Ascending aorta (tissue), 2 donors: ENCODE measurements around the gene ADGRB2. TPM values are rescaled to one million over a fixed set of nuclear protein-coding genes. Genes with fewer than 3 reads are reported as not detected.
A peak's percentile ranks its signal among the peaks of the same experiment; 100 is the strongest.
"Not testable (repeated sequence)": the region's sequence is repeated elsewhere in the genome, so short reads cannot be mapped to it uniquely, and the experiment has no call there.

ENCODE experiments used
- DNase-seq, 2 donors: peaks; one replicate each; pipeline ENCODE4 v3.0.0-alpha.2; 2019; ENCODE audit warnings: low spot score in 2 of 2
- H3K27ac ChIP-seq, 2 donors: fragments of 200-600 bp; sonication (generic); one replicate each; pipeline ENCODE4 v1.5.1; 2016 to 2017; ENCODE audit warnings: mild to moderate bottlenecking in 1 of 2
- H3K27me3 ChIP-seq: fragments of 200-600 bp; sonication (generic); one replicate; pipeline ENCODE4 v1.5.1; 2017
- H3K36me3 ChIP-seq, 2 donors: fragments of 200-600 bp; sonication (generic); one replicate each; pipeline ENCODE4 v1.5.1; 2016
- H3K4me1 ChIP-seq, 2 donors: fragments of 200-600 bp; sonication (generic); one replicate each; pipeline ENCODE4 v1.5.1; 2016 to 2017; ENCODE audit warnings: mild to moderate bottlenecking in 1 of 2
- H3K4me3 ChIP-seq, 2 donors: fragments of 200-600 bp; sonication (generic); one replicate each; pipeline ENCODE4 v1.5.1; 2016 to 2017; ENCODE audit warnings: mild to moderate bottlenecking in 1 of 2
- H3K9me3 ChIP-seq, 2 donors: fragments of 200-600 bp; sonication (generic); one replicate each; pipeline ENCODE4 v1.5.1; 2016
- intact Hi-C: fragments of 100-400 bp; cut with DNase I; formaldehyde crosslinking; loops from one replicate; pipeline ENCODE4 v1.15.1; 2023
- total RNA-seq: library from RNA; depleted of rRNA; stranded (reverse); fragments of >200 nt; gene quantifications from one replicate; pipeline ENCODE4 v1.1.0, GENCODE V29; 2016
- TF ChIP-seq, protein P1 (sequence below), 3 experiments: fragments of 200-600 bp in 2 of 3; fragments of 450-650 bp in 1 of 3; sonication (generic) in 2 of 3; IDR thresholded peaks; one replicate each; pipeline ENCODE4 v1.5.1; 2016 to 2019; ENCODE audit warnings: antibody characterized with exemption in 3 of 3, mild to moderate bottlenecking in 1 of 3, moderate library complexity in 1 of 3

ADGRB2 gene
- total RNA-seq, 1 donor from 2014 or later: 1.9 TPM

DNA sequence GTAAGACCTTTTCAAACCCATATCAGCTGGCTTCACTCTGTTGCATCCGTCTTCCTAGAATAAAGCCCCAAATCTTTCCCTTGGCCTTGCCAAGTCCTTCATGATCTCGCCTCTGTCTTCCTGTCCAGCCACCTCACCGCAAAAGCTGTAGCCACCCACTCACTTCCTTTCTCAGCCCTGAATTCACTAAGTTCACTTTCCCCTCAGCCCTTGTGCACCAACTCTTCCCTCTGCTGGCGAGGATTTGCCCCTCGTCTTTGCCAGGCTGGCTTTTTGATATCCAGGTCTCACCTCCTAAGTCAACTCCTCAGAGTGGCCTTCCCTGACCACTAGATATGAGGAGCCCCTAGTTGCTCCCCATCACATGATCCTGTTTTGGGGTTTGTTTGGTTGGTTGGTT is 56.4 kb downstream of the ADGRB2 start:
- peaks cover 5 to 43% of the 10 kb centered on the region in 2 donors for H3K4me1 ChIP-seq

DNA sequence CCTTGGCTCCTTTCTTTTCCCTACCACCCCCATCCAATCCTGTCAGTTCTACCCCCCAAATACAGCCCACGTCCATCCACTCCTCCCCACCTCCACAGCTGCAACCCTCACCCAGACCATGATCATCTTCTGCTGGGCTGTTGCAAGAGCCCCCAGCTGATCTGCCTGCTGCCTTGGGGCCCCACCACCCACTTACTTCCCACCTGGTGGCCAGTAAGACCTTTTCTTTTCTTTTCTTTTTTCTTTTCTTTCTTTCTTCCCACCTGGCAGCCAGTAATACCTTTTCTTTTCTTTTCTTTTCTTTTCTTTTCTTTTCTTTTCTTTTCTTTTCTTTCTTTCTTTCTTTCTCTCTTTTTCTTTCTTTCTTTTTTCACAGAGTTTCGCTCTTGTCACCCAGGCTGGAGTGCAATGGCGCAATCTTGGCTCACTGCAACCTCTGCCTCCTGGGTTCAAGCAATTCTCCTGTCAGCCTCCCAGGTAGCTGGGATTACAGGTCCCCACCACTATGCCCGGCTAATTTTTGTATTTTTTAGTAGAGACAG is 57.0 kb downstream of the ADGRB2 start:
- H3K4me3 ChIP-seq, H3K36me3 ChIP-seq, H3K9me3 ChIP-seq, H3K27me3 ChIP-seq, intact Hi-C loops, DNase-seq: not testable (repeated sequence)
- H3K4me1 ChIP-seq: peaks cover 1 to 43% of the 10 kb centered on the region in 2 donors
- peak overlapping the region in 1 of 2 donors; percentile 25 for H3K27ac ChIP-seq

More for the DNA sequence above, 56.4 kb downstream of the ADGRB2 start:
- no peak for DNase-seq
- H3K9me3 ChIP-seq: no peaks in the 10 kb centered on the region
- H3K27ac ChIP-seq: peak overlapping the region in 1 of 2 donors; percentile 25
- TF ChIP-seq, protein P1, sequence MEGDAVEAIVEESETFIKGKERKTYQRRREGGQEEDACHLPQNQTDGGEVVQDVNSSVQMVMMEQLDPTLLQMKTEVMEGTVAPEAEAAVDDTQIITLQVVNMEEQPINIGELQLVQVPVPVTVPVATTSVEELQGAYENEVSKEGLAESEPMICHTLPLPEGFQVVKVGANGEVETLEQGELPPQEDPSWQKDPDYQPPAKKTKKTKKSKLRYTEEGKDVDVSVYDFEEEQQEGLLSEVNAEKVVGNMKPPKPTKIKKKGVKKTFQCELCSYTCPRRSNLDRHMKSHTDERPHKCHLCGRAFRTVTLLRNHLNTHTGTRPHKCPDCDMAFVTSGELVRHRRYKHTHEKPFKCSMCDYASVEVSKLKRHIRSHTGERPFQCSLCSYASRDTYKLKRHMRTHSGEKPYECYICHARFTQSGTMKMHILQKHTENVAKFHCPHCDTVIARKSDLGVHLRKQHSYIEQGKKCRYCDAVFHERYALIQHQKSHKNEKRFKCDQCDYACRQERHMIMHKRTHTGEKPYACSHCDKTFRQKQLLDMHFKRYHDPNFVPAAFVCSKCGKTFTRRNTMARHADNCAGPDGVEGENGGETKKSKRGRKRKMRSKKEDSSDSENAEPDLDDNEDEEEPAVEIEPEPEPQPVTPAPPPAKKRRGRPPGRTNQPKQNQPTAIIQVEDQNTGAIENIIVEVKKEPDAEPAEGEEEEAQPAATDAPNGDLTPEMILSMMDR (IDR thresholded peaks at IDR 0.05): peak in 1 of 3 experiments; percentile 6
- no peaks in the 10 kb centered on the region for H3K36me3 ChIP-seq
- H3K4me3 ChIP-seq: no peak overlapping the region
- intact Hi-C loops: no loop called here
- H3K27me3 ChIP-seq: no peaks in the 10 kb centered on the region

GRCh38 chr1:31706384-31707058 is 57.6 kb downstream of the ADGRB2 start:
- TF ChIP-seq, protein P1 (IDR thresholded peaks at IDR 0.05): no peak
- Histone ChIP-seq H3K9me3 (no peaks in the 10 kb centered on the region), H3K36me3 (no peaks in the 10 kb centered on the region), H3K27me3 (no peaks in the 10 kb centered on the region), H3K27ac (no peak overlapping the region), H3K4me1 (peaks cover 0 to 43% of the 10 kb centered on the region in 2 donors), H3K4me3 (no peak overlapping the region)
- intact Hi-C loops: no loop called here
- no peak for DNase-seq

GRCh38 chr1:31705080-31705866 is 58.9 kb downstream of the ADGRB2 start:
- peak overlapping the region; percentile 90 to 94 for H3K27ac ChIP-seq
- TF ChIP-seq, protein P1 (IDR thresholded peaks at IDR 0.05): peak; percentile 35 to 63 (median 46)
- DNase-seq: peak in 1 of 2 donors; percentile 84
- H3K9me3 ChIP-seq: no peaks in the 10 kb centered on the region
- intact Hi-C loops: loop anchor here (1.0 to 2.0 kb wide), 2 partner anchors 41 to 58 kb away; no protein-coding TSS in a partner anchor
- H3K36me3 ChIP-seq: no peaks in the 10 kb centered on the region
- no peaks in the 10 kb centered on the region for H3K27me3 ChIP-seq
- peak overlapping the region; percentile 47 to 65 for H3K4me3 ChIP-seq
- H3K4me1 ChIP-seq: peaks cover 8 to 52% of the 10 kb centered on the region in 2 donors

DNA sequence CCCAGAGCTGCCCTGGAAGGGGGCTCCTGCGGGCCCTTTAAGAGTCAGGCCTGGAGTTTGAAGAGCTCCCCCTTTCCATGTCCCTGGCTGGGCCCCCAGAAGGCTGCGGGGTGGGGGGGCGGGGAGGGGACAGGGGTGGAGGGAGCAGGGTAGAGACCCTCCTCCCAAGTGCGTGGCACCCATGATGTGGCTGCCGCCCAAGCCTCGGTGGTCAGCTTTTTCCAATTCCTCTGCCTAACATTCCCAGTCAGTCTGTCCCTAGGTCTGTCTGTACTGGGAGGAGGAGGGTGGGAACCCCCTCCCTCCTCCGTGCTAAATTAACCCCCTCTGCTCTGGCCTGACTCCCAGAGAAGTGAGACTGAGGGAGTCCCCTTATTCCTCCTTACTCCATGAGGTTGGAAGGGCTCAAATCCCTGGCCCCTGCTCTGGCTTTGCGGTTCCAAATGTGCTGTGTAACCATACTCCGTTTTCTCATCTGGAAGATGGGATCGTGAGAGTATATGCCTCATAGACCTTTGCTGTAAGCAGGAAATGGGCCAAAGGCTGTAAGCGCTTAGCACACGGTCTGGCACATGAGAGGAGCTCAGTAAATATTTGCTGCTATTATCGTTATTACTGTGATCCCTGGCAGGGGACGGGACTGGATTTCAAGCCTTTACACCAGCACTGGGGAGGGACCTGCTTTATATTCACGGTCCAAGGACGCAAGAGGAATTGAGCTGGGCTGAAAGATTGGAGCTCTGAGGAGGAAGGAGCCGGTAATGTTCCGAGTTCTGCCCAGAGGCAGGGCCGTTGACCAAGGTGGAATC is 59.7 kb downstream of the ADGRB2 start:
- peak in 1 of 2 donors; percentile 78 for DNase-seq
- intact Hi-C loops: loop anchor here (1.0 to 2.0 kb wide), 3 partner anchors 34 to 58 kb away; no protein-coding TSS in a partner anchor
- peak overlapping the region; percentile 90 to 94 for H3K27ac ChIP-seq

More for the DNA sequence above, 59.7 kb downstream of the ADGRB2 start:
- Histone ChIP-seq H3K4me1 (peaks cover 8 to 60% of the 10 kb centered on the region in 2 donors), H3K4me3 (peak overlapping the region; percentile 47 to 65), H3K9me3 (no peaks in the 10 kb centered on the region), H3K27me3 (no peaks in the 10 kb centered on the region), H3K36me3 (peaks cover 2 to 3% of the 10 kb centered on the region in 2 donors)
- TF ChIP-seq, protein P1 (IDR thresholded peaks at IDR 0.05): no peak
